ENCODE results near the gene LCN15. TPM values are rescaled to one million over a fixed set of nuclear protein-coding genes. Genes with fewer than 3 reads are reported as not detected.

The LCN15 gene
- total RNA-seq, 1 donor from 2014 or later = 1.3 TPM

DNA sequence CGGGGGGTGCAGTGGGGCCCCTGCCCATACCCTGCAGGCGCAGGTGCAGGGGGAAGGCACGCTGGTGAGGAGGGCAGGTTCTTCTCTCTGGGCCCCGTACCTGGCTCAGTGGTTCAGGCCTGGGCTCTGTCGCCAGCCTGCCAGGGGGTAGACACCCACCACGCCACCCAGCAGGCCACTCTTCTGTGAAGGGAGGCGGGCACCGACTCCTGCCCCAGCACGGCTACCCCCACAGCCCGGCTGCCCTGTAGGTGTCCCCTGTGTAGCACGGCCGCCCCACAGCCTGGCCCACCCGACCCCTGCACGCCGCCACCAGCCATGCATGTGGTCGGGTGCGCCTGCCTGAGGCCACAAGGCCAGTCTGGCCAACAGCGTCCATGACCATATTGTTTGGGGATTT, 17.7 kb downstream of the LCN15 start:
- TF ChIP-seq, protein P1, sequence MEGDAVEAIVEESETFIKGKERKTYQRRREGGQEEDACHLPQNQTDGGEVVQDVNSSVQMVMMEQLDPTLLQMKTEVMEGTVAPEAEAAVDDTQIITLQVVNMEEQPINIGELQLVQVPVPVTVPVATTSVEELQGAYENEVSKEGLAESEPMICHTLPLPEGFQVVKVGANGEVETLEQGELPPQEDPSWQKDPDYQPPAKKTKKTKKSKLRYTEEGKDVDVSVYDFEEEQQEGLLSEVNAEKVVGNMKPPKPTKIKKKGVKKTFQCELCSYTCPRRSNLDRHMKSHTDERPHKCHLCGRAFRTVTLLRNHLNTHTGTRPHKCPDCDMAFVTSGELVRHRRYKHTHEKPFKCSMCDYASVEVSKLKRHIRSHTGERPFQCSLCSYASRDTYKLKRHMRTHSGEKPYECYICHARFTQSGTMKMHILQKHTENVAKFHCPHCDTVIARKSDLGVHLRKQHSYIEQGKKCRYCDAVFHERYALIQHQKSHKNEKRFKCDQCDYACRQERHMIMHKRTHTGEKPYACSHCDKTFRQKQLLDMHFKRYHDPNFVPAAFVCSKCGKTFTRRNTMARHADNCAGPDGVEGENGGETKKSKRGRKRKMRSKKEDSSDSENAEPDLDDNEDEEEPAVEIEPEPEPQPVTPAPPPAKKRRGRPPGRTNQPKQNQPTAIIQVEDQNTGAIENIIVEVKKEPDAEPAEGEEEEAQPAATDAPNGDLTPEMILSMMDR (IDR thresholded peaks at IDR 0.05; ENCODE audit: unreplicated experiment) = no peak
- Mint-ChIP-seq H3K9me3 (peaks cover 3% of the 10 kb centered on the region), H3K27ac (no peak overlapping the region), H3K36me3 (no peaks in the 10 kb centered on the region), H3K27me3 (ENCODE audit: low read depth) (peaks cover 7% of the 10 kb centered on the region), H3K4me1 (peaks cover 8% of the 10 kb centered on the region), H3K4me3 (no peak overlapping the region)
- DNase-seq (ENCODE audit: low spot score in 2 of 2, unreplicated experiment in 2 of 2) = no peak

- no peaks in the 10 kb centered on the region for H3K9me3 Mint-ChIP-seq
- no peak for DNase-seq (ENCODE audit: low spot score in 2 of 2, unreplicated experiment in 2 of 2)
- H3K36me3 Mint-ChIP-seq = no peaks in the 10 kb centered on the region
- no peak overlapping the region for H3K27ac Mint-ChIP-seq
- H3K4me1 Mint-ChIP-seq = peaks cover 11% of the 10 kb centered on the region
- TF ChIP-seq, protein P1 (IDR thresholded peaks at IDR 0.05; ENCODE audit: unreplicated experiment) = no peak
- H3K27me3 Mint-ChIP-seq (ENCODE audit: low read depth) = peaks cover 5% of the 10 kb centered on the region
- H3K4me3 Mint-ChIP-seq = no peak overlapping the region
These were observed 18.2 kb downstream of the LCN15 start for GRCh38 chr9:136746155-136746490.

DNA sequence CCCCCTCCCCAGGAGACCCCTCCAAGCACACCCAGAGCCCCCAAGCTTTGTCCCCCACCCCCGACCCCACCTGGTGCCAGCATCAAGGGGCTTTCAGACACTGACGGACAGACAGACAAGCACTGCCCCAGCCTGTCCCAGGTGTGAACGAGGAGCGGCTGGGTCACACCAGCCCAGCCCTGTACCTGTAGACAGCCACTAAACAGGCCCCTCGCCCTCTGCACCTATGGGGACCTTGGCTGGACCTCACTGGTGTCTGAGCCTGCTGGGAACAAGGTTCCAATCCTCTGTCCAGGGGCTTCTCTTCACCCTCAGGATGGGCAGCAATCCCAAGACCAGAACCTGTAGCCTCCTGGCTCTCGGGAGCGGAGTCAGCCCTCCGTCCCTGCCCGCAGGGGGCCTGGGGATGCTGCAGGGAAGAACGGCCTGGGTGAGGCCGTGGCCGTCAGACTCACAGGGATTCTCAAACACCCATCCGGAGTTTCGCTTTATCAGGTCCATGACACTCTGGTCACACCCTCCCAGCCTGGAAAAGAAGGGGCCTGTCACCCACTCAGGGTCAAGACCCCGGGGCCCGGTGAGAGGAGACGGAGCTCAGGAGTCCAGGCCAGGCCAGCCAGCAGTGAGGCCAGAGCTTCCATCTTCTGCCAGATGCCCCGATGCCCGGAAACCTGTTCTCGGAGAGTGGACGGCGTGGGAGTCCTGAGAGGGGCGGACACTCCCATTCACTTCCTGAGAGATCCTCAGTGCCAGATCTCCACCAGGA, 18.7 kb downstream of the LCN15 start:
- peaks cover 2% of the 10 kb centered on the region for H3K27me3 Mint-ChIP-seq (ENCODE audit: low read depth)
- no peak overlapping the region for H3K4me3 Mint-ChIP-seq
- H3K27ac Mint-ChIP-seq = no peak overlapping the region
- H3K4me1 Mint-ChIP-seq = peaks cover 11% of the 10 kb centered on the region
- H3K36me3 Mint-ChIP-seq = no peaks in the 10 kb centered on the region
- no peaks in the 10 kb centered on the region for H3K9me3 Mint-ChIP-seq
- no peak for DNase-seq (ENCODE audit: low spot score in 2 of 2, unreplicated experiment in 2 of 2)
- TF ChIP-seq, protein P1 (IDR thresholded peaks at IDR 0.05; ENCODE audit: unreplicated experiment) = no peak

DNA sequence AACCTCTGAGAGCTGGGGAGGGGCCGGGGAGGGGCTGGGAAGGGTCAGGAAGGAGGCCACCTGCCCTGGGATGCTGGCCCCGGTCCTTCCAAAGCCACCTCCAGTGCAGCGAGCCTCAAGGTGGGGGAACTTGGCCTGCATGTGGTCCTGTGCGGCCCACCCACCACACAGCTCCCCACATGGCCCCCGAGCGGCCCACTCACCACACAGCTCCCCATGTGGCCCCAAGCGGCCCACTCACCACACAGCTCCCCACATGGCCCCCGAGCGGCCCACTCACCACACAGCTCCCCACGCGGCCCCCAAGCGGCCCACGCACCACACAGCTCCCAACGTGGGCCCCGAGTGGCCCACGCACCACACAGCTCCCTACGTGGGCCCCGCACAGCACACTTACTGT, 19.5 kb downstream of the LCN15 start:
- Mint-ChIP-seq H3K27me3 (ENCODE audit: low read depth) (peaks cover 2% of the 10 kb centered on the region), H3K36me3 (no peaks in the 10 kb centered on the region), H3K9me3 (no peaks in the 10 kb centered on the region), H3K4me1 (peaks cover 11% of the 10 kb centered on the region), H3K4me3 (no peak overlapping the region), H3K27ac (no peak overlapping the region)
- TF ChIP-seq, protein P1 (IDR thresholded peaks at IDR 0.05; ENCODE audit: unreplicated experiment) = no peak
- no peak for DNase-seq (ENCODE audit: low spot score in 2 of 2, unreplicated experiment in 2 of 2)

- no peak for DNase-seq (ENCODE audit: low spot score in 2 of 2, unreplicated experiment in 2 of 2)
- Mint-ChIP-seq H3K36me3 (no peaks in the 10 kb centered on the region), H3K27ac (no peak overlapping the region), H3K4me1 (peaks cover 11% of the 10 kb centered on the region), H3K4me3 (no peak overlapping the region), H3K9me3 (no peaks in the 10 kb centered on the region), H3K27me3 (ENCODE audit: low read depth) (peaks cover 2% of the 10 kb centered on the region)
- TF ChIP-seq, protein P1 (IDR thresholded peaks at IDR 0.05; ENCODE audit: unreplicated experiment) = no peak
These were observed 20.6 kb downstream of the LCN15 start for GRCh38 chr9:136743639-136744211.
